Vagina (tissue), 2 donors: ENCODE measurements around the gene CAPN14. TPM values are rescaled to one million over a fixed set of nuclear protein-coding genes. Genes with fewer than 3 reads are reported as not detected.
A peak's percentile ranks its signal among the peaks of the same experiment; 100 is the strongest.

Experiments
- DNase-seq, 2 donors: peaks; one replicate each; pipeline ENCODE4 v3.0.0-alpha.2; 2017; ENCODE audit errors: extremely low spot score in 2 of 2
- H3K27ac ChIP-seq: fragments of 200-600 bp; sonication (generic); one replicate; pipeline ENCODE4 v1.5.1; 2019
- H3K27me3 ChIP-seq: fragments of 200-600 bp; sonication (generic); one replicate; pipeline ENCODE4 v1.5.1; 2019
- H3K36me3 ChIP-seq, 2 donors: fragments of 200-600 bp; sonication (generic); one replicate each; pipeline ENCODE4 v1.5.1; 2017 to 2019
- H3K4me1 ChIP-seq: fragments of 200-600 bp; sonication (generic); one replicate; pipeline ENCODE4 v1.5.1; 2019
- H3K4me3 ChIP-seq, 2 donors: fragments of 200-600 bp; sonication (generic); 1 replicate in 1 of 2; 2 replicates in 1 of 2; pipeline ENCODE4 v1.5.1; 2016 to 2019
- H3K9me3 ChIP-seq: fragments of 200-600 bp; sonication (generic); one replicate; pipeline ENCODE4 v1.5.1; 2019
- CTCF ChIP-seq, 3 experiments: fragments of 450-650 bp in 2 of 3; fragments of 200-600 bp in 1 of 3; sonication (generic) in 1 of 3; IDR thresholded peaks; one replicate each; pipeline ENCODE4 v1.5.1; 2017 to 2019; ENCODE audit warnings: antibody characterized with exemption in 3 of 3, mild to moderate bottlenecking in 2 of 3, moderate library complexity in 2 of 3
- POLR2A ChIP-seq, 2 donors: fragments of 450-650 bp; IDR thresholded peaks; one replicate each; pipeline ENCODE4 v1.6.1; 2017; ENCODE audit warnings: antibody characterized with exemption in 2 of 2, mild to moderate bottlenecking in 2 of 2, moderate library complexity in 2 of 2
- POLR2AphosphoS5 ChIP-seq, 2 donors: sonication (generic); formaldehyde crosslinking; IDR thresholded peaks; one replicate each; pipeline ENCODE4 v1.9.0; 2017; ENCODE audit warnings: antibody characterized with exemption in 2 of 2, mild to moderate bottlenecking in 2 of 2, low read depth in 1 of 2; ENCODE audit not compliant: insufficient read depth in 1 of 2
- intact Hi-C: fragments of 100-400 bp; cut with DNase I; formaldehyde crosslinking; loops from one replicate; pipeline ENCODE4 v1.15.1; 2023
- total RNA-seq: library from RNA; depleted of rRNA; stranded (reverse); fragments of >200 nt; gene quantifications from one replicate; pipeline ENCODE4 v1.2.3, GENCODE V29; 2016

Gene CAPN14
- total RNA-seq, 1 donor from 2014 or later: 4.7 TPM

- Histone ChIP-seq H3K9me3 (no peaks in the 10 kb centered on the region), H3K4me3 (no peak overlapping the region), H3K27ac (no peak overlapping the region), H3K36me3 (no peaks in the 10 kb centered on the region), H3K4me1 (no peaks in the 10 kb centered on the region), H3K27me3 (no peaks in the 10 kb centered on the region)
- no peak for TF ChIP-seq POLR2A (IDR thresholded peaks at IDR 0.05)
- no peak for TF ChIP-seq POLR2AphosphoS5 (IDR thresholded peaks at IDR 0.05; ENCODE audit: insufficient read depth in 1 of 2, low read depth in 1 of 2)
- no peak for TF ChIP-seq CTCF (IDR thresholded peaks at IDR 0.05)
- intact Hi-C loops: no loop called here
- peak; percentile 65 to 89 for DNase-seq
Observed at GRCh38 chr2:31192396-31192795, 24.9 kb downstream of the CAPN14 start.

DNA sequence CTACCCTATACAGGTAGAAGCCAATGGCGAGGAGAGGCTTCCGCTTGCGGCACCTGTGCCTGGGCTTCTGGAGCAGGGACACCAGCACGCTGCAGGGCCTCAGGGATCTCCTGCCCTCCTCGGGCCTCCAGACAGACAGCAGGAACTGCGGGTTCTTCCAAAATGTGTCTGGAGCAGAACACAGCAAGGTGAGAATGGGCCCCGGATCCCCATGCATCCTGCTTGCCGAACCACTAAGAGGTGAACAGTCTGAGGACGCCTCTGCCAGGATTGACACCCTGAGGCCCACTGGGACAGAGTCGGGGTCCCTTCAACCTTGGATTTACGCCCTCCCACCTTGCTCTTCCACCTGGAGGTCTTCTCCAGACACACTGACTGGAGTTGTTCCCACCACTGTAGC lies 25.4 kb downstream of the CAPN14 start:
- Histone ChIP-seq H3K9me3 (no peaks in the 10 kb centered on the region), H3K4me3 (no peak overlapping the region), H3K27me3 (no peaks in the 10 kb centered on the region), H3K4me1 (no peaks in the 10 kb centered on the region), H3K36me3 (no peaks in the 10 kb centered on the region), H3K27ac (no peak overlapping the region)
- TF ChIP-seq POLR2A (IDR thresholded peaks at IDR 0.05) (no peak), POLR2AphosphoS5 (IDR thresholded peaks at IDR 0.05; ENCODE audit: insufficient read depth in 1 of 2, low read depth in 1 of 2) (no peak), CTCF (IDR thresholded peaks at IDR 0.05) (no peak)
- peak; percentile 77 to 94 for DNase-seq
- intact Hi-C loops: no loop called here

GRCh38 chr2:31190188-31190587 lies 27.1 kb downstream of the CAPN14 start:
- Histone ChIP-seq H3K4me3 (no peak overlapping the region), H3K4me1 (no peaks in the 10 kb centered on the region), H3K27ac (no peak overlapping the region), H3K9me3 (no peaks in the 10 kb centered on the region), H3K27me3 (no peaks in the 10 kb centered on the region), H3K36me3 (no peaks in the 10 kb centered on the region)
- intact Hi-C loops: no loop called here
- TF ChIP-seq POLR2A (IDR thresholded peaks at IDR 0.05): no peak
- no peak for TF ChIP-seq POLR2AphosphoS5 (IDR thresholded peaks at IDR 0.05; ENCODE audit: insufficient read depth in 1 of 2, low read depth in 1 of 2)
- TF ChIP-seq CTCF (IDR thresholded peaks at IDR 0.05): no peak
- no peak for DNase-seq

GRCh38 chr2:31189141-31189540 lies 28.2 kb downstream of the CAPN14 start:
- TF ChIP-seq POLR2AphosphoS5 (IDR thresholded peaks at IDR 0.05; ENCODE audit: insufficient read depth in 1 of 2, low read depth in 1 of 2) (no peak), CTCF (IDR thresholded peaks at IDR 0.05) (no peak), POLR2A (IDR thresholded peaks at IDR 0.05) (no peak)
- Histone ChIP-seq H3K9me3 (no peaks in the 10 kb centered on the region), H3K4me1 (no peaks in the 10 kb centered on the region), H3K27ac (no peak overlapping the region), H3K27me3 (no peaks in the 10 kb centered on the region), H3K4me3 (no peak overlapping the region), H3K36me3 (no peaks in the 10 kb centered on the region)
- intact Hi-C loops: no loop called here
- peak in 1 of 2 donors; percentile 37 for DNase-seq

DNA sequence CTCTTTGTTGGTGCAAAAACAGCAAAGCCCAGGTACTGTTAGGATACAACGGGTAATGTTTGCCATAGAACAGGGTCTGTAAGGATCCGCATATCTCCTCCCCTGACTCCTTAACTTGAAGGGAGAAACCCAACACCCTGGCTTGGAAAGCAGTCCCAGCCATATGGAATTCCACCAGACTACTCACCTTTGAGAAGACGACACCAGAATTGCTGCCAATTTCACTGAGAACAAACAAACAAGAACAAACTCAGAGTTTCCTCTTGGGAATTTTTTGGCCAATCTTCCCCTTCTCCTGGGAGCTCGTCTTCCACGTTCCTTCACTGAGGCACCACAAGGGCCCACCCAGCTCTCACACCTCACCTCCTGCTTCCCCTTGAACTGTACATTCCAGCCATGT lies 29.2 kb downstream of the CAPN14 start:
- Histone ChIP-seq H3K4me1 (no peaks in the 10 kb centered on the region), H3K36me3 (no peaks in the 10 kb centered on the region), H3K9me3 (no peaks in the 10 kb centered on the region), H3K27me3 (no peaks in the 10 kb centered on the region), H3K27ac (no peak overlapping the region), H3K4me3 (no peak overlapping the region)
- DNase-seq: peak in 1 of 2 donors; percentile 72
- TF ChIP-seq POLR2AphosphoS5 (IDR thresholded peaks at IDR 0.05; ENCODE audit: insufficient read depth in 1 of 2, low read depth in 1 of 2) (no peak), POLR2A (IDR thresholded peaks at IDR 0.05) (no peak), CTCF (IDR thresholded peaks at IDR 0.05) (no peak)
- intact Hi-C loops: no loop called here
